ENCODE measurements around the gene FOXO6.
"Not testable (repeated sequence)": the region's sequence is repeated elsewhere in the genome, so short reads cannot be mapped to it uniquely, and the experiment has no call there.

FOXO6 gene

DNA sequence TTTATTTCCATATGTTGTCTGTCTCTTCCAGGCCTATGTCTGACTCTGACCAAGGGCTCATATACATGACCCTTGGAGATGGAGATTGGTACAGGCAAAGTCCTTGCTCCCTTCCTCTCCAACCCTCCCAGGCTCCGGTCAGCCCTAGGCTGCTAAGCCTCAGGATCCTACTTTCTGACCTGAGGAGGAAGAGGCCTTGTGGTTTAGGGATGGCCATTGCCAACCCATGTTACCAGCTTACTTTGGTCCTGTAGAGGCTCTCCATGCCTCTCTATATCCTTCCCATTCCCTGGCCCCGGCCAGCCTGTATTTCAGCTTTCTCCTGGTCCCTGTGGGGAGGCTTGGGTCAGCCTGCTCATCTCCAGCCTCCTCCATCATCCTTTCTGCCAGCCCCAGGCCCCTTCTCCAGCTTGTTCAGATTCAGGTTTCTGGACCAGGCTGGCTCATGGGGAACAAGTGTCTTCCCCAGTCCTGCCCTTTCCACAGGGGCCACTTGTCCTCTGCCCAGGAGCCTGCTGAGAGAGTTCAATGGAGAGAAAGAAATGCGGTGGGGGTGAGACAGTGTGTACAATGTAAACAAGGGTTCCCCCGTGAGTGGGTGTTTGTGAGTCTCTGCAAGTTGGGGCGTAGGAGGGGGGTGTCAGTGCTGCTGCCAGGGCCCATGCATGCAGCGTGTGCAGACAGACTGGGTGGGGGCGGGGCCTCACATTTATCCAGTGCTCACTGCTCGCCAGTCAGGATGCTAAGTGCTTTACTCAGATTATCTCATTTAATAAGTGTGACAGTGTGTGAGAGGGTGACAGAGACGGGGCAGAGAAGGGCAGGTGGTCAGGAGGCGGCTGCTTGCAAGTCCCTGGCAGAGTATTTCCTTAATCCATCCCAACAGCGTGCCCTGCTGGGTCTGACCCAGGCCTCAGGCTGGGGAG is 31.3 kb upstream of the FOXO6 start:
- no peaks in the 10 kb centered on the region for H3K36me3 ChIP-seq (ENCODE audit: control insufficient read depth in 2 of 2, insufficient read depth in 2 of 2, low read length in 2 of 2)
- H3K4me1 ChIP-seq (ENCODE audit: control insufficient read depth in 2 of 2, insufficient read depth in 2 of 2, low read length in 2 of 2): no peaks in the 10 kb centered on the region

DNA sequence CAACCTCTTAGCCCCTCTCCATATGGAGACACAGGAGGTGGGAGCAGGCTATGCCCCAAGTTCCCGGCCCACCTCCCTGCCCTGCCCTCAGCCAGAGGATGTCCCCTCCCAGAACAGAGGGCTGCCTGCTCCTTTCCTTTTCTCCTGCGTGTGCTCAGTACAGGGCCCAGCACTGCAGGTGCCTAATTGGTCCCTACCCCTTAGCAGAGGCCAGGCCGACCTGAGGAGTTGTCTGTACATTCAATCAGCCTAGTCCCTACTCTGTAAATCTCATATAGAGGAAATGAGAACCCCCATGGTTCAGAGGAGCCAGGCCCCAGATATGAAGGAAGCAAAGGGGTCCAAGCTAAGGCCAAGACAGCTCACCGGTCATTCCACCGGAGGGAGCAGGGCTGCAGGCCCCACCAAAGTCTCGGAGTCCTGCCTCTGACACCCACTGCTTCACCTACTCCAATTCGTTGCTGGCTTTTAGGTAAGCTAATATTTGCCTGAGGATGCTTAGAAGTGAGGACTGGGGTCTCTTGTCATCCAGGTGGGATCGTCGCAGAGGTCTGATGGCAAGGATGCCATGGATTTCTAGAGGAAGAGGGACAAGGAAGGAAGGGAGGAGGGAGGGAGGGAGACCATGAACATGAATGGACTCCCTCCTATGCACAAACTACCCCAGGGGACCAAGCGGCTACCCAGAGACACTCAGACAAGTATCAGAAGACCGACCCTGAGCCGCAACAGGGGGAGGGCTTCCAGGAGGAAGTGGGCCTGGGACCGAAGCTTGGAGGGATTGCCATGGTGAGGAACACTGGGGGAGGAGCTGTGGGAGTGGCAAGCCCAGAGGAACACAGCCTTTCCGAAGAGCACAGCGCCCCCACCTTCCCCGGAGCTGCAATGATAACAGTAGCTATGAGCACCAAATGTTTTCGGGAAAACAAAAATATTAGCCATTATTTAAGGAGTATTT is 30.4 kb upstream of the FOXO6 start:
- Histone ChIP-seq H3K4me3 (ENCODE audit: low read length in 2 of 2) (no peak overlapping the region), H3K27ac (ENCODE audit: low read depth in 2 of 2, low read length in 2 of 2) (no peak overlapping the region), H3K4me1 (ENCODE audit: control insufficient read depth in 2 of 2, insufficient read depth in 2 of 2, low read length in 2 of 2) (no peaks in the 10 kb centered on the region), H3K36me3 (ENCODE audit: control insufficient read depth in 2 of 2, insufficient read depth in 2 of 2, low read length in 2 of 2) (no peaks in the 10 kb centered on the region), H3K9ac (ENCODE audit: low read depth in 1 of 2, low read length in 2 of 2) (no peak overlapping the region), H3K27me3 (ENCODE audit: control insufficient read depth in 2 of 2, insufficient read depth in 2 of 2, low read length in 2 of 2) (no peaks in the 10 kb centered on the region), H3K9me3 (ENCODE audit: control insufficient read depth in 2 of 2, low read length in 2 of 2) (no peaks in the 10 kb centered on the region)

More for the DNA sequence above, 31.3 kb upstream of the FOXO6 start:
- Histone ChIP-seq H3K9ac (ENCODE audit: low read depth in 1 of 2, low read length in 2 of 2) (no peak overlapping the region), H3K27ac (ENCODE audit: low read depth in 2 of 2, low read length in 2 of 2) (no peak overlapping the region), H3K9me3 (ENCODE audit: control insufficient read depth in 2 of 2, low read length in 2 of 2) (no peaks in the 10 kb centered on the region), H3K4me3 (ENCODE audit: low read length in 2 of 2) (no peak overlapping the region), H3K27me3 (ENCODE audit: control insufficient read depth in 2 of 2, insufficient read depth in 2 of 2, low read length in 2 of 2) (no peaks in the 10 kb centered on the region)

- H3K36me3 ChIP-seq (ENCODE audit: control insufficient read depth in 2 of 2, insufficient read depth in 2 of 2, low read length in 2 of 2): no peaks in the 10 kb centered on the region
- no peak overlapping the region for H3K27ac ChIP-seq (ENCODE audit: low read depth in 2 of 2, low read length in 2 of 2)
- no peaks in the 10 kb centered on the region for H3K9me3 ChIP-seq (ENCODE audit: control insufficient read depth in 2 of 2, low read length in 2 of 2)
- no peak overlapping the region for H3K9ac ChIP-seq (ENCODE audit: low read depth in 1 of 2, low read length in 2 of 2)
- H3K4me1 ChIP-seq (ENCODE audit: control insufficient read depth in 2 of 2, insufficient read depth in 2 of 2, low read length in 2 of 2): no peaks in the 10 kb centered on the region
- H3K27me3 ChIP-seq (ENCODE audit: control insufficient read depth in 2 of 2, insufficient read depth in 2 of 2, low read length in 2 of 2): no peaks in the 10 kb centered on the region
- no peak overlapping the region for H3K4me3 ChIP-seq (ENCODE audit: low read length in 2 of 2)
Observed at GRCh38 chr1:41331546-41331917, 29.7 kb upstream of the FOXO6 start.

GRCh38 chr1:41332161-41332560 is 29.1 kb upstream of the FOXO6 start:
- H3K9ac ChIP-seq (ENCODE audit: low read depth in 1 of 2, low read length in 2 of 2); H3K4me3 ChIP-seq (ENCODE audit: low read length in 2 of 2); H3K36me3 ChIP-seq (ENCODE audit: control insufficient read depth in 2 of 2, insufficient read depth in 2 of 2, low read length in 2 of 2); H3K4me1 ChIP-seq (ENCODE audit: control insufficient read depth in 2 of 2, insufficient read depth in 2 of 2, low read length in 2 of 2); H3K9me3 ChIP-seq (ENCODE audit: control insufficient read depth in 2 of 2, low read length in 2 of 2); H3K27ac ChIP-seq (ENCODE audit: low read depth in 2 of 2, low read length in 2 of 2); H3K27me3 ChIP-seq (ENCODE audit: control insufficient read depth in 2 of 2, insufficient read depth in 2 of 2, low read length in 2 of 2): not testable (repeated sequence)

DNA sequence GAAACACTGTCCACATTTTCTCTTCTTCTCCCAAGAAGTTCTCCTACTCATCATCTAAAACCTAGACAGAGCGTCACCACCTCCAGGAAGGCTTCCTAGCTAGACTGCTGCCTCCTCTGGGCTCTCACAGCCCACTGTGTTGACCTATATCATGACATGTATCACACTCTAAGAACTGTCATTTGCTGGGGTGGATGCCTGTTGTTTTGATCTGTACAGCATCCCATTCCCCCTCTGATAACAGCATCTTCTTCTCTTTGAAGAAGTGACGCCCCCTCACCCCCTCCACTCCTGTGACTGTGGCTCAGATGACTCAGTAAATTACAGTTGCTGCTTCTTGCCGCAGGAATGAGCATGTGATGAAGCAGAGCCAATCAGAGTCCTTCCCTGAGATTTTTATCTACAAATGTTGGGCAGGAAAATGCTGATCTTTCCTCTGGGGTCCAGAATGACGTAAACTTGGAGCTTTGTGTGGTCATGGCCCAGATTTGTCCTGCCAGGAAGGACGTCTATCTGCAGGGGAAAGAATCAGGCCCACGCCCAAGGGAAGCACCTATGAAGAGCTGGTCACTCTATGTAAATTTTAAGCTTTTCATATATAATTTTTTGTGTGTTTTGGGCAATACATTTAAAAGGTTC is 28.0 kb upstream of the FOXO6 start:
- Histone ChIP-seq H3K27me3 (ENCODE audit: control insufficient read depth in 2 of 2, insufficient read depth in 2 of 2, low read length in 2 of 2) (no peaks in the 10 kb centered on the region), H3K27ac (ENCODE audit: low read depth in 2 of 2, low read length in 2 of 2) (no peak overlapping the region), H3K36me3 (ENCODE audit: control insufficient read depth in 2 of 2, insufficient read depth in 2 of 2, low read length in 2 of 2) (no peaks in the 10 kb centered on the region), H3K4me3 (ENCODE audit: low read length in 2 of 2) (no peak overlapping the region), H3K9ac (ENCODE audit: low read depth in 1 of 2, low read length in 2 of 2) (no peak overlapping the region), H3K4me1 (ENCODE audit: control insufficient read depth in 2 of 2, insufficient read depth in 2 of 2, low read length in 2 of 2) (no peaks in the 10 kb centered on the region), H3K9me3 (ENCODE audit: control insufficient read depth in 2 of 2, low read length in 2 of 2) (no peaks in the 10 kb centered on the region)

GRCh38 chr1:41338820-41339219 is 22.4 kb upstream of the FOXO6 start:
- H3K36me3 ChIP-seq (ENCODE audit: control insufficient read depth in 2 of 2, insufficient read depth in 2 of 2, low read length in 2 of 2): no peaks in the 10 kb centered on the region
- peaks cover 3 to 6% of the 10 kb centered on the region in 2 donors for H3K4me1 ChIP-seq (ENCODE audit: control insufficient read depth in 2 of 2, insufficient read depth in 2 of 2, low read length in 2 of 2)
- H3K4me3 ChIP-seq (ENCODE audit: low read length in 2 of 2): no peak overlapping the region
- H3K27me3 ChIP-seq (ENCODE audit: control insufficient read depth in 2 of 2, insufficient read depth in 2 of 2, low read length in 2 of 2): no peaks in the 10 kb centered on the region
- H3K9ac ChIP-seq (ENCODE audit: low read depth in 1 of 2, low read length in 2 of 2): no peak overlapping the region
- peaks cover 0 to 2% of the 10 kb centered on the region in 2 donors for H3K9me3 ChIP-seq (ENCODE audit: control insufficient read depth in 2 of 2, low read length in 2 of 2)
- H3K27ac ChIP-seq (ENCODE audit: low read depth in 2 of 2, low read length in 2 of 2): no peak overlapping the region

DNA sequence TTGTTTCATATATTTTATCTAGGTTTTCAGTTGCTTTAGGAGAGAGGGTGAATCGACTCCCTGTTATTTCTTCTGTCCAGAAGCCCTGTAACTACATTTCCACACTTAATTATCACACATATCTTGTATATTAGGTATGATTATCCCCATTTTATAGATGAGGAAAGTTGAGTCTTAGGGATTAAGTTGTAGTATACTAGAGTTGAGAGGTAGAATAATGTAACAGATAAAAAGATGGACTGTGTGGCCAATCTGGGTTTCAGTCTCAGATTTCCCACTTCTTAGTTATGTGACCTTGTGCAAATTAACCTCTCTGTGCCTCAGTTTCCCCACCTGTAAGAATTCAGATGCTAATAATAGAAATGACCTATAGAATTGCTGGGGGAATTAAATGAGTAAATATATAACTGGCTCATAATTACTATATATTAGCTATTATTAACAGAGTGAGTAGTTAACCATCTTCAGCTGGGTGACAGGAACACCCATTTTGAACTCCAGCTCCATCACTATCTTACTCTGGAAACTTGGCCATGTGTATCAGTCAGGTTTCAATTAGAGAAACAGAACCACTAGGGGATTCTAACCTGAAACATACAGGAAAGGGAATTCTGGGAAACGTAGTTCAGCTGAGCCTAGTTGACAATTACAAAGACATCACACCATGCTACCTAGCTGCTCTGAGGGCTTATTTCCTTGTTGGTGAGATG is 20.4 kb upstream of the FOXO6 start:
- no peak overlapping the region for H3K9ac ChIP-seq (ENCODE audit: low read depth in 1 of 2, low read length in 2 of 2)
- H3K36me3 ChIP-seq (ENCODE audit: control insufficient read depth in 2 of 2, insufficient read depth in 2 of 2, low read length in 2 of 2): no peaks in the 10 kb centered on the region
- H3K27me3 ChIP-seq (ENCODE audit: control insufficient read depth in 2 of 2, insufficient read depth in 2 of 2, low read length in 2 of 2): no peaks in the 10 kb centered on the region

DNA sequence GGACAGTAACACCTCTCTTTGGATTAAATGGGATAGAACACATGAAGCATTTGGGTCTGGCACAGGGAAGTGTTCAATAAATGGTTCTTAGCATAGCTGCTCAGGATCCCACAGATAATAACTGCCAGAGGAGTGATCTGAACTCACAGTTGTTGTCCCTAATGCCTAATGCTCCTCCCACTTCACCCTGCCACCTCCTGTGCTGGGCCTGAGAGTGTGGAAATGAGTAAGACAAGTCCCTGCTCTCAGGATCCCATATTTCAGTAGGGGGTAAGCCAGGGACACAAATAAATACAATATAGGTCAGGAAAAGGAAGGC is 19.9 kb upstream of the FOXO6 start:
- no peaks in the 10 kb centered on the region for H3K27me3 ChIP-seq (ENCODE audit: control insufficient read depth in 2 of 2, insufficient read depth in 2 of 2, low read length in 2 of 2)
- H3K4me3 ChIP-seq (ENCODE audit: low read length in 2 of 2): no peak overlapping the region
- no peak overlapping the region for H3K27ac ChIP-seq (ENCODE audit: low read depth in 2 of 2, low read length in 2 of 2)
- H3K9ac ChIP-seq (ENCODE audit: low read depth in 1 of 2, low read length in 2 of 2): no peak overlapping the region
- H3K9me3 ChIP-seq (ENCODE audit: control insufficient read depth in 2 of 2, low read length in 2 of 2): peaks cover 0 to 2% of the 10 kb centered on the region in 2 donors
- peaks cover 3 to 6% of the 10 kb centered on the region in 2 donors for H3K4me1 ChIP-seq (ENCODE audit: control insufficient read depth in 2 of 2, insufficient read depth in 2 of 2, low read length in 2 of 2)
- no peaks in the 10 kb centered on the region for H3K36me3 ChIP-seq (ENCODE audit: control insufficient read depth in 2 of 2, insufficient read depth in 2 of 2, low read length in 2 of 2)

More for the DNA sequence above, 20.4 kb upstream of the FOXO6 start:
- Histone ChIP-seq H3K4me3 (ENCODE audit: low read length in 2 of 2) (no peak overlapping the region), H3K9me3 (ENCODE audit: control insufficient read depth in 2 of 2, low read length in 2 of 2) (peaks cover 0 to 2% of the 10 kb centered on the region in 2 donors), H3K4me1 (ENCODE audit: control insufficient read depth in 2 of 2, insufficient read depth in 2 of 2, low read length in 2 of 2) (peaks cover 3 to 6% of the 10 kb centered on the region in 2 donors), H3K27ac (ENCODE audit: low read depth in 2 of 2, low read length in 2 of 2) (no peak overlapping the region)

DNA sequence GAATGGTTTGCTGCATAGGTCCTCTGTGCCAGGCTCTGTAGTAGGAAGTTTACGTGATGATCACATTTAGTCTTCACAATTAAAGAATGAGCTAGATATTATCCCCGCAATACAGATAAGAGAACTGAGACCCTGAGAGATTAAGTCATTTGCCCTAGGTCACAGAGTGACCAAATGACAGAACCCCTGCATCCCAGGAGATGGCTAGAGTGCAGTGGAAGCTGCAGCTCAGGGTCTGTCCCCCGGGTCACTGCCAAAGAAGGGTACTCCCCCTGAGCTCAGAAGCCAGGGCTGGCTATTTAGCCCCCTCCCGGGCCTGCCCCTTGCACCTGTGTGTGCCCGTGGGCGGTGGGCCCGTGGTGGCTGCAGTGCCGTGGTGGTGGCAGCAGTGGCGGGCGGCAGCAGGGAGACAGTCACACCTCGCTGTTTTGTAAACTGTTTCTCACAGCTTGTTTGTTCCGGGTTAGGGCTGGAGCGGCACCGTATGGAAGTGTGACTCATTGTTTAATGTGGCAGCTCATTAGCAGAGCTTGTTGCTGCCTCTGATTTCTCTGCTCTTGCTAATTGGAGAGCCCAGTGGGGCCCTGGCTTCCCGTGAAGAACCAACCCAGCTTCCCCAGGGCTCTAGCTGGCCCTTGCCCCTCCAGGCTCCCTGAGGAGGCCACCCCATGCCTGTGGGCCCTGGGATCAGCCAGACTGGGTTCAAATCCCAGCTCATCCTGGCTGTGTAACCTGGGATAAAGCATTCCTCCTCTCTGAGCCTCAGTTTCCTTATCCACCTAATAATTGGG is 19.3 kb upstream of the FOXO6 start:
- Histone ChIP-seq H3K36me3 (ENCODE audit: control insufficient read depth in 2 of 2, insufficient read depth in 2 of 2, low read length in 2 of 2) (no peaks in the 10 kb centered on the region), H3K9me3 (ENCODE audit: control insufficient read depth in 2 of 2, low read length in 2 of 2) (peaks cover 0 to 2% of the 10 kb centered on the region in 2 donors), H3K27ac (ENCODE audit: low read depth in 2 of 2, low read length in 2 of 2) (no peak overlapping the region), H3K4me1 (ENCODE audit: control insufficient read depth in 2 of 2, insufficient read depth in 2 of 2, low read length in 2 of 2) (peaks cover 3 to 6% of the 10 kb centered on the region in 2 donors), H3K27me3 (ENCODE audit: control insufficient read depth in 2 of 2, insufficient read depth in 2 of 2, low read length in 2 of 2) (no peaks in the 10 kb centered on the region), H3K9ac (ENCODE audit: low read depth in 1 of 2, low read length in 2 of 2) (peak overlapping the region in 1 of 2 donors; percentile 62), H3K4me3 (ENCODE audit: low read length in 2 of 2) (peak overlapping the region; percentile 34 to 38)

Measured in mucosa of rectum (tissue), 2 donors.